Calu3 (cell line): Measurements from ENCODE around the gene GPX7. TPM values are rescaled to one million over a fixed set of nuclear protein-coding genes. Genes with fewer than 3 reads are reported as not detected.
A peak's percentile ranks its signal among the peaks of the same experiment; 100 is the strongest.

Experiments used
- BruUV-seq: library from RNA; stranded (reverse); fragments of 400-500 nt; replicated peaks from 2 replicates; lab custom pipeline; 2021; lab: Mats Ljungman, UMichigan
- CTCF ChIA-PET: fragments of 300-600 bp; sonication (Branson Sonifier 250); formaldehyde crosslinking; loops from one replicate; lab custom pipeline; 2022; ENCODE audit warnings: antibody characterized with exemption; lab: Charles Lee
- DNase-seq: peaks from one replicate; pipeline ENCODE4 v3.0.0; 2022
- H3K27ac Mint-ChIP-seq: one replicate; pipeline ENCODE4 v1.8.0; 2022; ENCODE audit warnings: mixed read lengths; ENCODE audit not compliant: unreplicated experiment
- H3K27me3 Mint-ChIP-seq: one replicate; pipeline ENCODE4 v1.8.0; 2022; ENCODE audit warnings: mixed read lengths; ENCODE audit not compliant: unreplicated experiment
- H3K36me3 Mint-ChIP-seq: one replicate; pipeline ENCODE4 v1.8.0; 2022; ENCODE audit warnings: mild to moderate bottlenecking, moderate library complexity, mixed read lengths; ENCODE audit not compliant: insufficient read depth, unreplicated experiment
- H3K4me1 Mint-ChIP-seq: one replicate; pipeline ENCODE4 v1.8.0; 2022; ENCODE audit warnings: mild to moderate bottlenecking, low read depth, mixed read lengths; ENCODE audit not compliant: unreplicated experiment
- H3K4me3 Mint-ChIP-seq: one replicate; pipeline ENCODE4 v1.8.0; 2022; ENCODE audit warnings: mild to moderate bottlenecking, low read depth, moderate library complexity, mixed read lengths; ENCODE audit not compliant: unreplicated experiment
- H3K9me3 Mint-ChIP-seq: one replicate; pipeline ENCODE4 v1.8.0; 2022; ENCODE audit warnings: low read depth, mixed read lengths; ENCODE audit not compliant: unreplicated experiment
- intact Hi-C: fragments of 100-400 bp; cut with micrococcal nuclease; formaldehyde crosslinking; loops from one replicate; pipeline ENCODE4 v1.10.0; 2022; ENCODE audit not compliant: unreplicated experiment
- total RNA-seq: library from RNA; stranded (reverse); gene quantifications from 2 replicates; pipeline ENCODE4 v1.2.3, GENCODE V29; 2022
- TF ChIP-seq, protein P1 (sequence below): fragments of 200-600 bp; IDR thresholded peaks from one replicate; pipeline ENCODE4 v1.8.0; 2022; ENCODE audit warnings: antibody characterized with exemption; ENCODE audit not compliant: unreplicated experiment

The GPX7 gene
- total RNA-seq, 1 experiment from 2014 or later: not detected

DNA sequence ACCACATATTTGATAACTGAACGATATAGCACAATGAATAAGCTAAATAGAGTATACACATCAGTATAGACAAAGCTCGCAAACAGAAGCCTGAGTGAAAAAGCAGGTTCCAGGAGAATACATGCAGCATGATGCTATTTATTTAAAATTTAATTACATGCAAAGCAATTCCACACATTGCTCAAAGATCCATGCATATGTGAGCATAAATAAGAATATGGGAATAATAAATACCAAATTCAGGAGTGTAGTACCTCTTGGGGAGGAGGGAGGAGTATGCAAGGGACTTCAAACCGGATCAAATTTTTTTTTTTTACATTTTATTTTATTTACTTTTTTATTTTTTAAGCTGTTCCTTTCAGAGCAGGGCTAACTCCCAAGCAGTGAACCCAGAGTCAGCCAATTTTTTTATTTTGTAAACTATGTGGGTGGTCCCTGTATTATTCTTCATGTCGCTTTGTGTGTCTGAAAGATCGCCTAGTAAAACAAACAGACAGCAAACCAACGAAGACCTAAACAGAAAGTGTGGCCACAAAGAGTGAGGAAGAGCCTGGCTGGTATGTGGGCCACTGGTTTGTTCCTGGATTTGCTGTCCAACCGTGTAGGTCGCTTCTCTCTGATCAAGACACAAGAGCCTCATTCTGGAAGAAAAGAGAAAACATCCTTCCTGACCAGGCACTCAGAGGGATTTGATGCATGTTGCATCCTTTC is 26.6 kb downstream of the GPX7 start:
- intact Hi-C loops: no loop called here
- BruUV-seq: no TSS peak

DNA sequence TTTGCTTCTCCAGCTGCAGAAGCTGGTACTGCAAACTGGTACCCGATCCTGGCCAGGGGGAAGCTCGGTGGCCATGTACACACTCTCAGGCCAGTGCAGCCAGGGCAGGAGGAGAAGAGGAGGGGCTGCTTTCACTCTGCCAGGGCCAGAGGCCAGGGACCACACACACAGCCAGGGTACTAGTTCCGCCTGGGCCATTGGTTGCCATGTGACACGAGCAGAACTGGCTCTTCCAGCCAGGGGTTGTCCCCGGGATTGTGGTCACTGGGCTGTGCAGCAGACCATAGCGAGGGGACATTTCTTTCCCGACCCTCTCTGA is 27.1 kb downstream of the GPX7 start:
- Mint-ChIP-seq H3K27me3 (peaks cover 30% of the 10 kb centered on the region), H3K27ac (no peak overlapping the region), H3K4me3 (no peak overlapping the region), H3K4me1 (no peaks in the 10 kb centered on the region), H3K9me3 (no peaks in the 10 kb centered on the region), H3K36me3 (no peaks in the 10 kb centered on the region)
- intact Hi-C loops: no loop called here
- BruUV-seq: no TSS peak
- TF ChIP-seq, protein P1, sequence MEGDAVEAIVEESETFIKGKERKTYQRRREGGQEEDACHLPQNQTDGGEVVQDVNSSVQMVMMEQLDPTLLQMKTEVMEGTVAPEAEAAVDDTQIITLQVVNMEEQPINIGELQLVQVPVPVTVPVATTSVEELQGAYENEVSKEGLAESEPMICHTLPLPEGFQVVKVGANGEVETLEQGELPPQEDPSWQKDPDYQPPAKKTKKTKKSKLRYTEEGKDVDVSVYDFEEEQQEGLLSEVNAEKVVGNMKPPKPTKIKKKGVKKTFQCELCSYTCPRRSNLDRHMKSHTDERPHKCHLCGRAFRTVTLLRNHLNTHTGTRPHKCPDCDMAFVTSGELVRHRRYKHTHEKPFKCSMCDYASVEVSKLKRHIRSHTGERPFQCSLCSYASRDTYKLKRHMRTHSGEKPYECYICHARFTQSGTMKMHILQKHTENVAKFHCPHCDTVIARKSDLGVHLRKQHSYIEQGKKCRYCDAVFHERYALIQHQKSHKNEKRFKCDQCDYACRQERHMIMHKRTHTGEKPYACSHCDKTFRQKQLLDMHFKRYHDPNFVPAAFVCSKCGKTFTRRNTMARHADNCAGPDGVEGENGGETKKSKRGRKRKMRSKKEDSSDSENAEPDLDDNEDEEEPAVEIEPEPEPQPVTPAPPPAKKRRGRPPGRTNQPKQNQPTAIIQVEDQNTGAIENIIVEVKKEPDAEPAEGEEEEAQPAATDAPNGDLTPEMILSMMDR: no peak
- CTCF ChIA-PET: no interaction called here
- peak; percentile 8 for DNase-seq

More for the DNA sequence above, 26.6 kb downstream of the GPX7 start:
- no peak overlapping the region for H3K27ac Mint-ChIP-seq
- H3K4me3 Mint-ChIP-seq: no peak overlapping the region
- H3K27me3 Mint-ChIP-seq: peaks cover 25% of the 10 kb centered on the region
- no peaks in the 10 kb centered on the region for H3K9me3 Mint-ChIP-seq
- no peaks in the 10 kb centered on the region for H3K36me3 Mint-ChIP-seq
- no peaks in the 10 kb centered on the region for H3K4me1 Mint-ChIP-seq
- CTCF ChIA-PET: no interaction called here
- TF ChIP-seq, protein P1: no peak
- DNase-seq: no peak

DNA sequence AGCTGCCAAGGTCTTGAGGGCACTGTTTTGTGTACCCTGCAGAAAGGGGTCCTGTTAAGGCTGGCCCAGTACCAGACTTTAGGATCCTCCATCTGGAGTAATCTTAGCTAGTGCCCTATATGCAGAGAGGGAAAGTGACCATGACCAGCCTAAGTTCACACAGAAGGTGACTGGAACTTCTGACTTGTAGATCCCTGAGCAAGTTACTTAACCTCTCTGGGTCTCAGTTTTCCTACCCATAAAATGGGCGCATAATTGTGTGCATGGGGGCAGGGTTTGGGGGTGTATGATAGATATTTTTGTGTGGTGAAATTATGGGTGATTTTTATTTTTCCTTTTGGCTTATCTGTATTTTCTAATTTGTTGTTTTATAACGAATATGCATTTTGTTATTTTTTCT is 27.5 kb downstream of the GPX7 start:
- Mint-ChIP-seq H3K4me3 (no peak overlapping the region), H3K9me3 (no peaks in the 10 kb centered on the region), H3K36me3 (no peaks in the 10 kb centered on the region), H3K27ac (no peak overlapping the region), H3K27me3 (peaks cover 34% of the 10 kb centered on the region), H3K4me1 (no peaks in the 10 kb centered on the region)
- CTCF ChIA-PET: interaction anchor here (0.6 kb wide), 1 partner anchor 31 kb away, joined by 4 read pairs; no protein-coding TSS in a partner anchor
- no peak for DNase-seq
- TF ChIP-seq, protein P1: no peak
- intact Hi-C loops: no loop called here
- BruUV-seq: no TSS peak

DNA sequence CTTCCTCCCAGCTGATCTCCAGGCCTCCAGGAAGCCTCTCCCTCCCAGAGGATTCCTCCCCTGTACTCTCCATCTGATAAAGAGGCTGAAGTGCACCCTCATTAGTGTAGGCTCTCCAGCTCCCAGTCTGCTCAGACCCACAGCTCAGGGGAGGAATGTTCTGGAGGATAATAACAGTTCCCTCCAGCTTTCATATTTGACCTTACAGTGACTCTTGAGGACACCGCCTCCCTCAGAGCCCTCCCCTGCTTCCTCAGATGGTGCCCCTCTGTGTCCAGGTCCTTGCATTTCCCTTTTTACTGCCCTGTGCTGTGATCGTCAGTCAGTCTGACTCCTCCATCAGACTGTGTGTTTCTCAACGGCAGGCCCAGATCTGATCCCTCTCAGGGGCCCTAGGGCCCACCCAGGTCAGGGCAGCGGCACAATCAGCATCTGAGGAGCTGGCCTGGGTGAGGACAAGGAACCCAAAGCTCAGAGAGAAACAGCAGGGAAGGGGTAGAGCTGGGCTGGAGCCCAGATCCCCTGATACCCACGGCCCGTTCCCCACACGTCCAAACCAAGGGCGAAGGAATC is 29.7 kb downstream of the GPX7 start:
- intact Hi-C loops: no loop called here
- Mint-ChIP-seq H3K9me3 (no peaks in the 10 kb centered on the region), H3K4me1 (peaks cover 7% of the 10 kb centered on the region), H3K27me3 (peaks cover 34% of the 10 kb centered on the region), H3K4me3 (no peak overlapping the region), H3K27ac (no peak overlapping the region), H3K36me3 (no peaks in the 10 kb centered on the region)
- BruUV-seq: no TSS peak
- no peak for DNase-seq
- TF ChIP-seq, protein P1: no peak
- CTCF ChIA-PET: interaction anchor here (0.5 kb wide), 1 partner anchor 344 kb away, joined by 4 read pairs; no protein-coding TSS in a partner anchor
